ENCODE results near the gene RNF11.

Gene RNF11

DNA sequence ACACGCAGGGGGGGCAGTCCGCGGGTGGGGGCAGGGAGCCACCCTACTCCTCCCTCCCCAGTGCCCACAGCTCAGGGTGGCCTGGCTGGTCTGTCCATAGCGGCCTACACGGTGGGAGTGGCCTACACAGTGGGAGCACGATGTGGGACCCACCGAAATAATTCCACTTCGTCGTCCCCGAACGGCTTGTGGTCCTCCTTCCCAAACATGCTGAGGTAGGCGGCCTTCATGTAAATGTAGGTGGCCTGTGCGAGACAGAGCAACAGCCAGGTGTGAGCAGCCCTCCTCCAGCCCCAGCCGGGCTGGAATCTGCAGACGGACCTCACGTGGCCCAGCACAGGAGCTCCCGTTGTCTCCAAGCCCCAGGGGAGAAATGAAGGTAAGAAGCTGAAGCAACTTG lies 59.9 kb downstream of the RNF11 start:
- no peak for DNase-seq (ENCODE audit: low read depth in 2 of 2)

- peak; percentile 51 to 83 for DNase-seq (ENCODE audit: low read depth in 2 of 2)
Measured at GRCh38 chr1:51296383-51297357, 60.6 kb downstream of the RNF11 start.

DNA sequence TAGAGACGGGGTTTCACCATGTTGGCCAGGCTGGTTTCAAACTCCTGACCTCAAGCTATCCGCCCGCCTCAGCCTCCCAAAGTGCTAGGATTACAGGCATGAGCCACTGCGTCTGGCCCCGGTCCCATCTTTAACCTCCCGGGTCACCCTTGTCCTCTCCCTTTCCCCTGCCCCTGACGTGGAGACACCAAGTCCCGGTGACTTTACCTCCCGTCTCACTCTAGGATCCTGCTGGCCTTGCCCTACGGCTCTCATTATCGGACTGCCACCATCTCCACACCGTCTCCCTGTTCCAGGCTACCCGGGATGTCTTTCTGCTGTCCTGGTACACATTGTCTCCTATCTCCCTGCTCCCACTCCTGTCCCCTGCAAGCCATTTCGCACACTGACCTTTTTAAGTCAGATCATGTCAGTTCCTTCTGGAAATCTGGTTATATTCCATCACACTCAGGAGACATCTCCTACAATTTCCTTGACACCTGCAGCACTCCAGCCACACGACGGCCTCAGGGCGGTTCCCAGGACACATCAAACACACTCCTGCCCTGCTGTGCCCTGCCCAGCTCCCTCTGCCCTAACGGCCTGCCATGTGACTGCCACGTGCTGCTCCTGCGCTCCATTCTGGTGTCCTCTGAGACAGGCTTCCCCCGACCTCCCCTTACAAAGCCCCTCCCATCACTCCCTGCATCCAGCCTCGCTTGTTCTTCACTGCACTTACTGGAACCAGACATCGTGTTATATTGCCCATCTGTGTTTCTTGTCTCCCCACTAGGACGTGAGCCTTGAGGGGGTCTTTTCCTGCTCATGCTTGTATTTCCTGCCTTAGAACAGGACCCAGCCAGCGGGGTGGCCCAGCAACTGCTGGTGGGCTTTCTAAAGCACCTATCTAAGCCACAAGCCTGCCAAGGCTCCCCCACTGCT lies 61.6 kb downstream of the RNF11 start:
- DNase-seq (ENCODE audit: low read depth in 2 of 2) = no peak

GRCh38 chr1:51298322-51298705 lies 62.2 kb downstream of the RNF11 start:
- no peak for DNase-seq (ENCODE audit: low read depth in 2 of 2)

DNA sequence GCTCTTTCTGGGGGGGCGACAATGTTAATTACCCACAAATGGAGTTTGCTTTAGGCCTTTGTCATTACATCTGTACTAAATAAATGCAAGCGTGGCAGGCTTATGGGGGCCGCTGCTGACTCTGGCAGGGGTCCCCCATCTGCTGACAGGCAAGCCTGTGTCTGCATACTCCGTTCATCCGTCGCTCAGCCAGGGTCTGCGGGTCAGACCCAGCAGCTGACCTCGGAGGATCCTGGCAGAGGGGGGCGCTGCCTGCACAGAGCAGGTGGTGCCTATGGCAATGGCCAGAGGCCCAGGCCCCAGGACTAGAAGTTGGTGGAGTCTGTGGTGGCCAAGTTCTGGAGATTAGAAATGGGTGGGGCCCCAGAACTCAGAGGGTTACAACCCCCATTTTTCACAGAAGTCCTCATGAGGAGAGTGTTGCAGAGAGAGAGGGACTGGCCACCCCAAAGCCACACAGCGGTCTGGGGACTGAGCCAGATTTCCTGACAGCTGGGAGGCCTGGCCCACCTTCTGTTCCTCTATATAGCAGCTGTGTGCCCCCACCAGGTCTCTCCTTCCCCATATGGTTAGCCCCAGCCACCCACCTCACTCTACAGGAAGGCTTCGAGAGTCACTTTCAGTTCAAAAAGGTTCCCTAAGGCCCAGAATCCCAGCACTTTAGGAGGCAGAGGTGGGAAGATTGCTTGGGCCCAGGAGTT lies 63.3 kb downstream of the RNF11 start:
- DNase-seq (ENCODE audit: low read depth in 2 of 2) = no peak

GRCh38 chr1:51299981-51300670 lies 64.1 kb downstream of the RNF11 start:
- no peak for DNase-seq (ENCODE audit: low read depth in 2 of 2)

- DNase-seq (ENCODE audit: low read depth in 2 of 2) = no peak
Measured at GRCh38 chr1:51301152-51301843, 65.2 kb downstream of the RNF11 start.

GRCh38 chr1:51301844-51302162 lies 65.7 kb downstream of the RNF11 start:
- no peak for DNase-seq (ENCODE audit: low read depth in 2 of 2)

DNA sequence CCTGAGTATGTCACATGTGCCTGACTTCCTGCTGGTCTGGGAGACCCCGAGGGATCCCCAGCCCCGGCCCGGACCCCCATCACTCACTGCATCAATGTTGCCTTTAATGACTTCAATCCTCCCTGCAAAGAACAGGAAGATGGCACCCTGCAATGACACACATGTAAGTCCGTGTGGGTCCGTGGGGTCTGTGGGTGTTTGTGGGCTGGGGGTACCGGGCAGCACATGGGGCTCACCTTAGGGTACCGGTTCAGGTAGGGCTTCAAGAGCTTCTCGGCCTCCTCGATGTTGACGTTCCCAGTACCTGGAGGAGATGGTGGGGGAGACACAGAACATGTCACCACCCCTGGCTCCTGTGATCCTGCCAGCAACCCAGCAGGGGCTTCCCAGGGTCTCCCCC lies 66.2 kb downstream of the RNF11 start:
- no peak for DNase-seq (ENCODE audit: low read depth in 2 of 2)

GRCh38 chr1:51302746-51303145 lies 66.7 kb downstream of the RNF11 start:
- DNase-seq (ENCODE audit: low read depth in 2 of 2) = no peak

GRCh38 chr1:51303315-51303714 lies 67.2 kb downstream of the RNF11 start:
- no peak for DNase-seq (ENCODE audit: low read depth in 2 of 2)

DNA sequence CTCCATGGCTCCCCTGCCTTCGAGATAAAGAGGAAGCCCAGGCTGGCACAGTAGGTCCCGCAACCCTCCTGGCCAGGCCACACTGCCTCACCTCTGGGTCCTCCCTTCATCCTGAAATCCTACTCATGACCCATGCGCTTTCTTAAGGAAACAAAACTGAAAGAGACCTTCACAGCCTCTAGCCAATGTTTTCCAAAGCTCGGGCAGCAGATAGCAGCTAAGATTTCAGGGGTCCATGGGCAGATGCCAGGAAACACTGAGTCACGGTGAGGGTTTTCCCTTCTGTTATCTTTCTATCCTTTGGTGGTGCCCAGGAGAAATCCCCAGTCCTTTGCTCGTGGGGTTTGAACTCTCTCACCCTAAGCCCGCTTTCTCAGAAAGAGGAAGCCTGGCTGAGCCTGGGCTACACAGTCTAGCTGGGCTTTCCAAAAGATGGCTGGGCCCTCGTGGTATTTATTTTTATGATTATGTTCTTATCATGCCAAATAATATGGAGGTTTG lies 67.7 kb downstream of the RNF11 start:
- peak in 1 of 2 experiments; percentile 40 for DNase-seq (ENCODE audit: low read depth in 2 of 2)

- DNase-seq (ENCODE audit: low read depth in 2 of 2) = no peak
Measured at GRCh38 chr1:51304360-51304759, 68.3 kb downstream of the RNF11 start.

- DNase-seq (ENCODE audit: low read depth in 2 of 2) = no peak
Measured at GRCh38 chr1:51305371-51305823, 69.3 kb downstream of the RNF11 start.

DNA sequence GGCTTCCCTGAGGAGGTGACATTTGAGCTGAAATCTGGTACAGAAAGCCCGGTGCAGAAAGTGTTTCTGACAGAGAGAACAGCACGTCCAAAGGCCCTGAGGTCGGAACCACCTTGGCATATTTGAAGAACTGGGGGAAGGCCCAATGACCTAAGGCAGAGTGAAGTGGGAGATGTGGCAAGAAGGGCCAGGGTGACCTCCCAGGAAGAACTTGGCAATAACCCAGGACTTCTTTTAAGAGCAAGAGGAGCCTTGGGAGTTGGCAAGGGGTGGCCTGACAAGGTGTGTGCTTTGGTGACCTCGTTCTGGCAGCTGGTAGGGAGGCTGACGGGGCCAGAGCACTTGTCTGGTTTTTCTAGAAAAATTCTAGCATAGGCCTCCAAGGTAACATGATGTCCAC lies 70.9 kb downstream of the RNF11 start:
- no peak for DNase-seq (ENCODE audit: low read depth in 2 of 2)

DNA sequence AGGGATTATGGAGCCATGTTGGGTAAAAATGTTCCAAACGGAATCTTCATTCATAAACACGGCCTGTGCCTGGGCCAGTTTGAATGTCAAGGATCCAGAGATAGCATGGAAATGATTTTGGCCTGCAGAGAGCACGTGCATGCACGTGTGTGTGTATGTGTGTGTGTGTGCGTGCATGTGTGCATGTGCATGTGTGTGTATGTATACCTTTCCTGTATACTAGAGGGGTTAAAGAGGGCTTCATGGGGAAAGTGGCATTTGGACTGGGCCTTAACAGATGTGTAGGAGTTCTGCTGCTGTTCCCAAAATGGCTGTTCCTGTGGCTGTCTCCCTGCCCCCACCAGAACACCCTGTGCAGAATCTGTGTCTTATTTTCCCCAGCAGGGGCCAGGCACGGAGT lies 72.6 kb downstream of the RNF11 start:
- no peak for DNase-seq (ENCODE audit: low read depth in 2 of 2)

DNA sequence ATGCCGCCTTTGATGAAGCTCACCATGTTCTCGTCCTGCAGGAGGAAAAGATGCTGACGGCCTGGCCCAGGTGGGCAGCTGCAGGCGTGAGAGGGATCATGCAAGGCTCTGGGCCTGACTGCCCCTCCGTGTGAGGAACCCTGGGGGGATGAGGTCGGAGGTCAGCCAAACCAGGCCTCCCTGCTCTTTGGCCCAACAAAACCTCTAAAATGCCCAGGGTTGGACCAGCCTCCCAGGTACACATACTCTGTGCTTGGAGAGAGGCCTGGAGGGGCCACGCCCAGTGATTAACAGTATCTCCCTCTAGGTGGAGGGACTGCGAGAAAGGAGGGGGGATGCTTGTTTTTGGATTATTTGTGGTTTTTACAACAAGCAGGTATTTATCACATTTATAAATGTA lies 73.2 kb downstream of the RNF11 start:
- DNase-seq (ENCODE audit: low read depth in 2 of 2) = no peak

- no peak for DNase-seq (ENCODE audit: low read depth in 2 of 2)
Measured at GRCh38 chr1:51310871-51311613, 75.0 kb downstream of the RNF11 start.

DNA sequence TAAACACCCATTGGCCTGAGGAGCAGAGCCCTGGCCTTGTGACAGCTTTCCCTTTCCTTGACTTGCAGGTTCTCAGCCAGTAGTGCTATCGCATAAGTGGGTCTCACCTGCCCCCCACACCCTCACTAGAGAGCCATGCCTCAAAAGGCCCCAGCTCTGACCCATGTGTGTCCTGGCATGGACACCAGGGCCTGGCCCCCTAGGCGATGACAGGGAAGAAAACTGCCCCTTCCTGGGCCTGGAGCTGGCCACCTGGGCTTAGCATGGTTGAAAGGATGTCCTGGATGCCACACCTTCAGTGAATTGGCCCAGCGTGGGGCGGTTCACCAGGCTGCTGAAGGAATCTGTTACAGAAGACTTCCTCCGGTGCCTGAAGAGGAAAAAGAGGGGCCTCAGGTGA lies 75.8 kb downstream of the RNF11 start:
- DNase-seq (ENCODE audit: low read depth in 2 of 2) = no peak

DNA sequence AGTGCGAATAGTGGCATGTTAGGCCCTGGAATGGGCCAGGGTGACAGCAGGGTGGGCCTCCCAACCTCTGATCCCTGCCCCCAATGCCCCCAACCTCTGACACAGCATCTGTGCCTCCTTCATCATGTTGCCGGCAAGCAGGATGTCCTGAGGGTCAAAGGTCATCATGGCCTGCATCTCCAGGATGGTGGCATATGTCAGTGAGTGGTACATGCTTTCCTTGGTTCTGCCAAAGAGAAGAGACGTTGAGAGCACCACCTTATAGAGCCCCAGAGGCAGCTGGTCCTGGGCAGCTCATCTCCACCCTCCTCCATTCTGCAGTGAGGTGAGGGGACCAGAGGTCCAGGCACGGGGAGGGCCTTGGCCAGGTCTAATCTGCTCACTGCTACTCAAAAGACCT lies 76.6 kb downstream of the RNF11 start:
- DNase-seq (ENCODE audit: low read depth in 2 of 2) = no peak

Measured in stimulated activated CD4-positive, alpha-beta T cell treated with anti-CD3 and anti-CD28 coated beads, Interleukin-12 subunit alpha, Interleukin-12 subunit beta, amount 100 ng/mL, for 24 hours (primary cell).